Suprapubic skin (tissue), 3 donors: ENCODE measurements around the gene TGFBI.

Experiments used
- EP300 ChIP-seq: sonication (generic); formaldehyde crosslinking; IDR thresholded peaks from one replicate; pipeline ENCODE4 v1.6.1; 2017; ENCODE audit warnings: antibody characterized with exemption
- TF ChIP-seq, protein P1 (sequence below), 2 donors: fragments of 200-600 bp in 1 of 2; fragments of 450-650 bp in 1 of 2; sonication (generic) in 1 of 2; IDR thresholded peaks; one replicate each; pipeline ENCODE4 v1.5.1; 2016 to 2019; ENCODE audit warnings: antibody characterized with exemption in 2 of 2, mild to moderate bottlenecking in 1 of 2, moderate library complexity in 1 of 2

DNA sequence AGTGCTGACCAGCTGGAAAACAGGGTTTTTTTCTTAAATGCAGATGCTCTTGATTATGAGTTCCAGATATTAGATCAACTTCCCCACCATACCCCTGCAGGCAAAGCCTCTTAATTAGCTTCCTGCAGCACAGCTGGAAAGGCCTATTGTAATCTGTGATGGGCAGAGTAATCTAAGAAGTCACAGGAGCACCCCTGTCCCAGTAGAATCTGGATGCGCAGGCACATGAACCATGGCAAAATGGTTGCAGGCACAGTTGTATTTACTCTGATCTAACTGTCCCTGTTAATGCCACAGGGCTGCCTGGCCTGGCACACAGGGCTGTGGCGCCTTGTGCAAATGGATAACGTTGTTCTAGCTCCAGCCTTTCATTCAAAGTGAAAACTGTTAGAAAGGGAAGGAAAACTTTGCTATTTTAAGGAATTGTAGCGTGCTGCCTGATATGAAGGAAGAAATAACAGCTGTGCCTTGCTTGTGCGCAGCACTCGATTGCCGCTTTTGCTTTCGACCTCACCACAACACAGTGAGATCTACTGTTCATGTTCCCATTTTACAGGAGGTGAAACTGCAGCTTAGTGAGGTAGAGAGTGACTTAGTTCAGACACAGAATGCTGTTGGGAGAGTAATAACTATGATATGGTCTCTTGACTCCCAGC is 2.3 kb downstream of the TGFBI start:
- TF ChIP-seq EP300, result no peak
- TF ChIP-seq, protein P1, sequence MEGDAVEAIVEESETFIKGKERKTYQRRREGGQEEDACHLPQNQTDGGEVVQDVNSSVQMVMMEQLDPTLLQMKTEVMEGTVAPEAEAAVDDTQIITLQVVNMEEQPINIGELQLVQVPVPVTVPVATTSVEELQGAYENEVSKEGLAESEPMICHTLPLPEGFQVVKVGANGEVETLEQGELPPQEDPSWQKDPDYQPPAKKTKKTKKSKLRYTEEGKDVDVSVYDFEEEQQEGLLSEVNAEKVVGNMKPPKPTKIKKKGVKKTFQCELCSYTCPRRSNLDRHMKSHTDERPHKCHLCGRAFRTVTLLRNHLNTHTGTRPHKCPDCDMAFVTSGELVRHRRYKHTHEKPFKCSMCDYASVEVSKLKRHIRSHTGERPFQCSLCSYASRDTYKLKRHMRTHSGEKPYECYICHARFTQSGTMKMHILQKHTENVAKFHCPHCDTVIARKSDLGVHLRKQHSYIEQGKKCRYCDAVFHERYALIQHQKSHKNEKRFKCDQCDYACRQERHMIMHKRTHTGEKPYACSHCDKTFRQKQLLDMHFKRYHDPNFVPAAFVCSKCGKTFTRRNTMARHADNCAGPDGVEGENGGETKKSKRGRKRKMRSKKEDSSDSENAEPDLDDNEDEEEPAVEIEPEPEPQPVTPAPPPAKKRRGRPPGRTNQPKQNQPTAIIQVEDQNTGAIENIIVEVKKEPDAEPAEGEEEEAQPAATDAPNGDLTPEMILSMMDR (IDR thresholded peaks at IDR 0.05), result no peak
